Neutrophil (primary cell): Measurements from ENCODE around the gene VAC14.

ENCODE experiments used
- H3K27ac ChIP-seq: fragments of 200-600 bp; sonication (generic); 2 replicates; pipeline ENCODE4 v1.5.1; 2016; ENCODE audit warnings: mild to moderate bottlenecking, moderate library complexity
- H3K27me3 ChIP-seq: fragments of 200-600 bp; sonication (generic); 2 replicates; pipeline ENCODE4 v1.6.0; 2016; ENCODE audit warnings: mild to moderate bottlenecking
- H3K36me3 ChIP-seq: fragments of 200-600 bp; sonication (generic); 2 replicates; pipeline ENCODE4 v1.5.1; 2017
- H3K4me1 ChIP-seq, 2 experiments: fragments of 200-600 bp in 1 of 2; sonication (generic) in 1 of 2; 1 replicate in 1 of 2; 2 replicates in 1 of 2; pipeline versions ENCODE4 v1.5.1 to v1.6.1; 2013 to 2016; ENCODE audit warnings: low read depth in 1 of 2, low read length in 1 of 2, mild to moderate bottlenecking in 1 of 2, moderate library complexity in 1 of 2; ENCODE audit not compliant: control insufficient read depth in 1 of 2, insufficient read depth in 1 of 2
- H3K4me3 ChIP-seq, 2 experiments: fragments of 200-600 bp in 1 of 2; sonication (generic) in 1 of 2; 1 replicate in 1 of 2; 2 replicates in 1 of 2; pipeline ENCODE4 v1.5.1; 2013 to 2016; ENCODE audit warnings: low read depth in 1 of 2, low read length in 1 of 2, mild to moderate bottlenecking in 1 of 2, moderate library complexity in 1 of 2
- H3K9me3 ChIP-seq: fragments of 200-600 bp; sonication (generic); 2 replicates; pipeline ENCODE4 v1.5.1; 2016
- CTCF ChIP-seq: fragments of 200-600 bp; sonication (generic); IDR thresholded peaks from 2 replicates; pipeline ENCODE4 v1.5.1; 2016; ENCODE audit warnings: antibody characterized with exemption

Gene VAC14

GRCh38 chr16:70651524-70651923 is 149.4 kb downstream of the VAC14 start:
- Histone ChIP-seq H3K27me3 (no peaks in the 10 kb centered on the region), H3K27ac (no peak overlapping the region), H3K9me3 (no peaks in the 10 kb centered on the region), H3K4me3 (no peak overlapping the region), H3K36me3 (no peaks in the 10 kb centered on the region), H3K4me1 (peaks cover 0 to 4% of the 10 kb centered on the region in 2 experiments)
- TF ChIP-seq CTCF, result no peak

GRCh38 chr16:70650216-70650615 is 150.7 kb downstream of the VAC14 start:
- Histone ChIP-seq H3K9me3 (no peaks in the 10 kb centered on the region), H3K36me3 (no peaks in the 10 kb centered on the region), H3K27me3 (no peaks in the 10 kb centered on the region), H3K4me3 (no peak overlapping the region), H3K27ac (no peak overlapping the region), H3K4me1 (peaks cover 0 to 4% of the 10 kb centered on the region in 2 experiments)
- TF ChIP-seq CTCF, result no peak

GRCh38 chr16:70649300-70649699 is 151.7 kb downstream of the VAC14 start:
- no peak overlapping the region for H3K27ac ChIP-seq
- H3K27me3 ChIP-seq, result no peaks in the 10 kb centered on the region
- H3K36me3 ChIP-seq, result no peaks in the 10 kb centered on the region
- H3K4me3 ChIP-seq, result no peak overlapping the region
- H3K9me3 ChIP-seq, result no peaks in the 10 kb centered on the region
- H3K4me1 ChIP-seq, result peaks cover 0 to 4% of the 10 kb centered on the region in 2 experiments
- TF ChIP-seq CTCF, result no peak

- no peaks in the 10 kb centered on the region for H3K4me1 ChIP-seq
- TF ChIP-seq CTCF, result no peak
- no peak overlapping the region for H3K4me3 ChIP-seq
Observed at GRCh38 chr16:70648606-70649005, 152.4 kb downstream of the VAC14 start.

GRCh38 chr16:70647441-70648359 is 153.3 kb downstream of the VAC14 start:
- Histone ChIP-seq H3K4me3 (no peak overlapping the region), H3K36me3 (no peaks in the 10 kb centered on the region), H3K27me3 (no peaks in the 10 kb centered on the region), H3K9me3 (no peaks in the 10 kb centered on the region), H3K4me1 (no peaks in the 10 kb centered on the region), H3K27ac (no peak overlapping the region)
- TF ChIP-seq CTCF, result no peak

More at GRCh38 chr16:70648606-70649005, 152.4 kb downstream of the VAC14 start:
- no peak overlapping the region for H3K27ac ChIP-seq
- no peaks in the 10 kb centered on the region for H3K27me3 ChIP-seq
- no peaks in the 10 kb centered on the region for H3K36me3 ChIP-seq
- H3K9me3 ChIP-seq, result no peaks in the 10 kb centered on the region
